Stimulated activated CD4-positive, alpha-beta T cell treated with anti-CD3 and anti-CD28 coated beads, Interleukin-1b, Interleukin-23, amount 100 ng/mL, for 4 hours (primary cell): ENCODE measurements around the gene FAM234B.

Experiments
- DNase-seq, 2 donors: peaks; one replicate each; pipeline ENCODE4 v3.0.0-alpha.2; 2020; ENCODE audit warnings: low read depth in 2 of 2

The FAM234B gene

GRCh38 chr12:13044002-13044905 lies at the start of gene FAM234B:
Gene FAM234B (plus strand): TSS chr12:13044381. CDS start chr12:13044404, 23 bp downstream.
- peak; percentile 61 to 72 for DNase-seq

GRCh38 chr12:12995088-12995487 lies 49.1 kb upstream of the FAM234B start:
- DNase-seq: no peak

- no peak for DNase-seq
Observed at GRCh38 chr12:12996209-12996608, 48.0 kb upstream of the FAM234B start.

GRCh38 chr12:12997156-12997555 lies 47.0 kb upstream of the FAM234B start:
- no peak for DNase-seq

GRCh38 chr12:12997734-12998133 lies 46.4 kb upstream of the FAM234B start:
- DNase-seq: no peak

- no peak for DNase-seq
Observed at GRCh38 chr12:12998248-12998647, 45.9 kb upstream of the FAM234B start.

GRCh38 chr12:12999271-12999958 lies 44.8 kb upstream of the FAM234B start:
- no peak for DNase-seq

GRCh38 chr12:12999959-13000615 lies 44.1 kb upstream of the FAM234B start, which contains the start of gene HEBP1:
Gene HEBP1 (minus strand): TSS chr12:13000265. CDS start chr12:13000114, 151 bp downstream.
- DNase-seq: peak; percentile 98 to 99

- no peak for DNase-seq
Observed at GRCh38 chr12:13000616-13000924, 43.6 kb upstream of the FAM234B start.

GRCh38 chr12:13000925-13001774 lies 43.0 kb upstream of the FAM234B start:
- peak in 1 of 2 donors; percentile 21 for DNase-seq

GRCh38 chr12:13001775-13002040 lies 42.5 kb upstream of the FAM234B start:
- no peak for DNase-seq

- DNase-seq: no peak
Observed at GRCh38 chr12:13002301-13003097, 41.7 kb upstream of the FAM234B start.

GRCh38 chr12:13004361-13004760 lies 39.8 kb upstream of the FAM234B start:
- DNase-seq: no peak

GRCh38 chr12:13004986-13005385 lies 39.2 kb upstream of the FAM234B start:
- no peak for DNase-seq

GRCh38 chr12:13005649-13006048 lies 38.5 kb upstream of the FAM234B start:
- no peak for DNase-seq

- no peak for DNase-seq
Observed at GRCh38 chr12:13007496-13008233, 36.5 kb upstream of the FAM234B start.

GRCh38 chr12:13008741-13009380 lies 35.3 kb upstream of the FAM234B start:
- no peak for DNase-seq

- no peak for DNase-seq
Observed at GRCh38 chr12:13011098-13011497, 33.1 kb upstream of the FAM234B start.

- no peak for DNase-seq
Observed at GRCh38 chr12:13022851-13023271, 21.3 kb upstream of the FAM234B start.
